ENCODE measurements around the gene TBC1D22A. TPM values are rescaled to one million over a fixed set of nuclear protein-coding genes. Genes with fewer than 3 reads are reported as not detected.

Gene TBC1D22A
- total RNA-seq, 2 donors from 2014 or later: 31.9 to 43.4 TPM

- H3K36me3 Mint-ChIP-seq: no peaks in the 10 kb centered on the region
- no peaks in the 10 kb centered on the region for H3K27me3 Mint-ChIP-seq
- peaks cover 5 to 21% of the 10 kb centered on the region in 2 donors for H3K4me1 Mint-ChIP-seq (ENCODE audit: low read depth in 2 of 2)
- H3K4me3 Mint-ChIP-seq: no peak overlapping the region
- no peak overlapping the region for H3K27ac Mint-ChIP-seq
- no peaks in the 10 kb centered on the region for H3K9me3 Mint-ChIP-seq
- ATAC-seq: no peak
- no peak for DNase-seq (ENCODE audit: low spot score)
Observed at GRCh38 chr22:47067911-47068625, 305.6 kb downstream of the TBC1D22A start.

GRCh38 chr22:47068626-47068996 lies 306.2 kb downstream of the TBC1D22A start:
- Mint-ChIP-seq H3K27ac (no peak overlapping the region), H3K36me3 (no peaks in the 10 kb centered on the region), H3K9me3 (no peaks in the 10 kb centered on the region), H3K4me1 (ENCODE audit: low read depth in 2 of 2) (peaks cover 5 to 20% of the 10 kb centered on the region in 2 donors), H3K27me3 (no peaks in the 10 kb centered on the region), H3K4me3 (no peak overlapping the region)
- ATAC-seq (no peak), DNase-seq (ENCODE audit: low spot score) (no peak)

- peaks cover 5 to 20% of the 10 kb centered on the region in 2 donors for H3K4me1 Mint-ChIP-seq (ENCODE audit: low read depth in 2 of 2)
Observed at GRCh38 chr22:47069270-47069669, 306.8 kb downstream of the TBC1D22A start.

GRCh38 chr22:47071078-47071806 lies 308.8 kb downstream of the TBC1D22A start:
- H3K9me3 Mint-ChIP-seq: no peaks in the 10 kb centered on the region
- ATAC-seq (no peak), DNase-seq (ENCODE audit: low spot score) (no peak)
- H3K27me3 Mint-ChIP-seq: no peaks in the 10 kb centered on the region
- no peak overlapping the region for H3K27ac Mint-ChIP-seq
- H3K4me1 Mint-ChIP-seq (ENCODE audit: low read depth in 2 of 2): peaks cover 5 to 16% of the 10 kb centered on the region in 2 donors
- no peak overlapping the region for H3K4me3 Mint-ChIP-seq
- peaks cover 10% of the 10 kb centered on the region for H3K36me3 Mint-ChIP-seq

More at GRCh38 chr22:47069270-47069669, 306.8 kb downstream of the TBC1D22A start:
- H3K9me3 Mint-ChIP-seq: no peaks in the 10 kb centered on the region
- DNase-seq (ENCODE audit: low spot score) (no peak), ATAC-seq (no peak)
- H3K27me3 Mint-ChIP-seq: no peaks in the 10 kb centered on the region
- H3K27ac Mint-ChIP-seq: peak overlapping the region in 1 of 2 donors; percentile 27
- no peak overlapping the region for H3K4me3 Mint-ChIP-seq
- no peaks in the 10 kb centered on the region for H3K36me3 Mint-ChIP-seq

- H3K27me3 Mint-ChIP-seq: no peaks in the 10 kb centered on the region
- H3K27ac Mint-ChIP-seq: no peak overlapping the region
- ATAC-seq (peak in 1 of 2 donors; percentile 24), DNase-seq (ENCODE audit: low spot score) (no peak)
- peaks cover 5 to 19% of the 10 kb centered on the region in 2 donors for H3K4me1 Mint-ChIP-seq (ENCODE audit: low read depth in 2 of 2)
- no peak overlapping the region for H3K4me3 Mint-ChIP-seq
- H3K9me3 Mint-ChIP-seq: no peaks in the 10 kb centered on the region
- peaks cover 10% of the 10 kb centered on the region for H3K36me3 Mint-ChIP-seq
Observed at GRCh38 chr22:47071807-47072641, 309.6 kb downstream of the TBC1D22A start.

GRCh38 chr22:47072642-47072967 lies 310.2 kb downstream of the TBC1D22A start:
- peaks cover 5 to 19% of the 10 kb centered on the region in 2 donors for H3K4me1 Mint-ChIP-seq (ENCODE audit: low read depth in 2 of 2)
- peaks cover 10% of the 10 kb centered on the region for H3K36me3 Mint-ChIP-seq
- no peaks in the 10 kb centered on the region for H3K27me3 Mint-ChIP-seq
- no peak for DNase-seq (ENCODE audit: low spot score)
- no peaks in the 10 kb centered on the region for H3K9me3 Mint-ChIP-seq
- H3K27ac Mint-ChIP-seq: no peak overlapping the region
- ATAC-seq: no peak
- H3K4me3 Mint-ChIP-seq: no peak overlapping the region

GRCh38 chr22:47073075-47073474 lies 310.6 kb downstream of the TBC1D22A start:
- peaks cover 12% of the 10 kb centered on the region for H3K36me3 Mint-ChIP-seq
- ATAC-seq (no peak), DNase-seq (ENCODE audit: low spot score) (no peak)
- H3K4me1 Mint-ChIP-seq (ENCODE audit: low read depth in 2 of 2): peaks cover 5 to 20% of the 10 kb centered on the region in 2 donors
- H3K4me3 Mint-ChIP-seq: no peak overlapping the region
- no peak overlapping the region for H3K27ac Mint-ChIP-seq
- H3K27me3 Mint-ChIP-seq: no peaks in the 10 kb centered on the region
- no peaks in the 10 kb centered on the region for H3K9me3 Mint-ChIP-seq

- no peaks in the 10 kb centered on the region for H3K9me3 Mint-ChIP-seq
- no peak overlapping the region for H3K4me3 Mint-ChIP-seq
- peaks cover 5 to 24% of the 10 kb centered on the region in 2 donors for H3K4me1 Mint-ChIP-seq (ENCODE audit: low read depth in 2 of 2)
- H3K36me3 Mint-ChIP-seq: peaks cover 19% of the 10 kb centered on the region
- ATAC-seq (no peak), DNase-seq (ENCODE audit: low spot score) (no peak)
- no peak overlapping the region for H3K27ac Mint-ChIP-seq
- no peaks in the 10 kb centered on the region for H3K27me3 Mint-ChIP-seq
Observed at GRCh38 chr22:47074105-47074504, 311.7 kb downstream of the TBC1D22A start.

GRCh38 chr22:47075568-47075967 lies 313.1 kb downstream of the TBC1D22A start:
- Mint-ChIP-seq H3K9me3 (peaks cover 2% of the 10 kb centered on the region), H3K4me1 (ENCODE audit: low read depth in 2 of 2) (peaks cover 0 to 17% of the 10 kb centered on the region in 2 donors), H3K36me3 (peaks cover 29% of the 10 kb centered on the region), H3K27me3 (no peaks in the 10 kb centered on the region), H3K27ac (no peak overlapping the region), H3K4me3 (no peak overlapping the region)
- no peak for DNase-seq (ENCODE audit: low spot score)
- ATAC-seq: no peak

- H3K36me3 Mint-ChIP-seq: peaks cover 32% of the 10 kb centered on the region
- no peak for ATAC-seq
Observed at GRCh38 chr22:47076758-47077157, 314.3 kb downstream of the TBC1D22A start.

GRCh38 chr22:47080100-47080499 lies 317.6 kb downstream of the TBC1D22A start:
- ATAC-seq (no peak), DNase-seq (ENCODE audit: low spot score) (no peak)
- H3K9me3 Mint-ChIP-seq: peaks cover 2% of the 10 kb centered on the region
- no peak overlapping the region for H3K27ac Mint-ChIP-seq
- H3K4me3 Mint-ChIP-seq: no peak overlapping the region
- no peaks in the 10 kb centered on the region for H3K27me3 Mint-ChIP-seq
- H3K4me1 Mint-ChIP-seq (ENCODE audit: low read depth in 2 of 2): peaks cover 0 to 11% of the 10 kb centered on the region in 2 donors
- H3K36me3 Mint-ChIP-seq: peaks cover 32% of the 10 kb centered on the region

More at GRCh38 chr22:47076758-47077157, 314.3 kb downstream of the TBC1D22A start:
- Mint-ChIP-seq H3K27ac (no peak overlapping the region), H3K4me1 (ENCODE audit: low read depth in 2 of 2) (peaks cover 0 to 11% of the 10 kb centered on the region in 2 donors), H3K4me3 (no peak overlapping the region), H3K9me3 (peaks cover 2% of the 10 kb centered on the region), H3K27me3 (no peaks in the 10 kb centered on the region)
- DNase-seq (ENCODE audit: low spot score): no peak

GRCh38 chr22:47082505-47082904 lies 320.1 kb downstream of the TBC1D22A start:
- ATAC-seq: no peak
- H3K36me3 Mint-ChIP-seq: peaks cover 22% of the 10 kb centered on the region
- no peaks in the 10 kb centered on the region for H3K27me3 Mint-ChIP-seq
- H3K27ac Mint-ChIP-seq: no peak overlapping the region
- peaks cover 0 to 8% of the 10 kb centered on the region in 2 donors for H3K4me1 Mint-ChIP-seq (ENCODE audit: low read depth in 2 of 2)
- H3K4me3 Mint-ChIP-seq: no peak overlapping the region
- no peak for DNase-seq (ENCODE audit: low spot score)
- H3K9me3 Mint-ChIP-seq: peaks cover 2% of the 10 kb centered on the region

- Mint-ChIP-seq H3K27ac (no peak overlapping the region), H3K4me3 (no peak overlapping the region), H3K36me3 (peaks cover 16% of the 10 kb centered on the region), H3K27me3 (no peaks in the 10 kb centered on the region), H3K9me3 (peaks cover 2% of the 10 kb centered on the region), H3K4me1 (ENCODE audit: low read depth in 2 of 2) (peaks cover under 1 to 8% of the 10 kb centered on the region in 2 donors)
- DNase-seq (ENCODE audit: low spot score) (no peak), ATAC-seq (no peak)
Observed at GRCh38 chr22:47083379-47083986, 321.0 kb downstream of the TBC1D22A start.
